ENCODE data around the gene RASA4B.
A peak's percentile ranks its signal among the peaks of the same experiment; 100 is the strongest.

RASA4B gene

DNA sequence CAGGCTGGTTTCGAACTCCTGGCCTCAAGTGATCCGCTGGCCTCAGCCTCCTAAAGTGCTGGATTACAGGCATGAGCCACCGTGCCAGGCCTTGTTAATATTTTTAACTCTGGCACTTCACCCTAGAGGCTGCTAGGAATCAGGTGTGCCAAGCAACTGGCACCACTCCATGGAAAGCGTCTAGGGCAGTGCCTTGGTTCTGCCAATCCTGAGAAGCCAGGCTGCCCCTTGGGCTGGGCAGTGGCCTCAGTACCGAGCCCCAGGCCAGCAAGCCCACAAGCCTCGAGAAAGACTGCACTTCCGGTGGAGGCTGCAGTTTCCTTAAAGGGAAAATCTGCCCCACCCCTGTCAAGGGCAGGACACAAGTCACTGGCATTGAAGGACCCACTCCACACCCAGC is 64.3 kb downstream of the RASA4B start:
- DNase-seq (ENCODE audit: low spot score), result no peak

DNA sequence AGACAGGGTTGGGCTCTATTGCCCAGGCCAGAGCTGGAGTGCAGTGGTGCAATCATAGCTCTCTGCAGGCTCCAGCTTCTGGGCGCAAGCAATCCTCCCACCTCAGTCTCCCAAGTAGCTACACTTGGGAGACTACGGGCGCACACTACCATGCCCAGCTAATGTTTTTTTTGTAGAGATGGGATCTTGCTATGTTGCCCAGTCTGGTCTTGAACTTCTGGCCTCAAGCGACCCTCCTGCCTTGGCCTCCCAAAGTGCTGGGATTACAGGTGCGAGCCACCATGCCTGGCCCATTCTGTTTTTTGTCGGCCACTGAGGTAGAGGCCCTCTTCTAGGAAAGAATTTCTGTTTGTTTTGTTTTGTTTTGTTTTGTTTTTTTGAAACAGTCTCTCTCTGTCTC is 65.1 kb downstream of the RASA4B start:
- no peak for DNase-seq (ENCODE audit: low spot score)

DNA sequence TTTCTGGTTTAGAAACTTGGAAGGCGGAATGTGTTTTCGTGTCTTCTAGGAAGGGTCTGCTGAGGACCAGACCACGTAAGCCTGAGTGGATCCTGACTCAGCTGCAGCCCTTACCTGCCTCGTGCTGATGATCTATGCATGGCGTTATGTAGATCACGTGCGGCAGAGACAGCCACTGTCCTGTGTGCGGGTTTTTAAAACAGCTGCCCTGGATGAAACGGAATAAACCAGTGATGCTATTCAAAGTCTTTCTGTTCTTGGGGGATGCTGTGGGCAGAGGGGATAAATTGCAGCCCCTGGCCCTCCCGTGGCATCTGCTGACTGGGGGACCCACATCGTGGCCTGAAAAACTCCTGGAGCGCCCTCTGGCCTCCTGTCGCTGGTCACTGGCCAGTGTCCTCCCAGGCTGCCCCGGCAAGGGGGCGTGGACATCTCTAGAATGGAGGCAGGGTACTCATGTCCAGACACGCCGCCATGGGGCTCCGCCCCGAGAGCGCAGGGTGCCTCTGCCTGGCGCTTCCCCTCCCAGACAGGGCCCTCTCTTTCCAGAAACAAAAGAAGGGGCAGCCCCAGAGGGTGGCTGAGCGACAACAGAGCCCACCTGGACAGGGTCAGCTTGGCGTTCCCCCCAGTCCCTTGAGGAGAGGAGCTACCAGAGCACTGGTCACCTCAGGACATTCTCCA is 66.1 kb downstream of the RASA4B start:
- no peak for DNase-seq (ENCODE audit: low spot score)

DNA sequence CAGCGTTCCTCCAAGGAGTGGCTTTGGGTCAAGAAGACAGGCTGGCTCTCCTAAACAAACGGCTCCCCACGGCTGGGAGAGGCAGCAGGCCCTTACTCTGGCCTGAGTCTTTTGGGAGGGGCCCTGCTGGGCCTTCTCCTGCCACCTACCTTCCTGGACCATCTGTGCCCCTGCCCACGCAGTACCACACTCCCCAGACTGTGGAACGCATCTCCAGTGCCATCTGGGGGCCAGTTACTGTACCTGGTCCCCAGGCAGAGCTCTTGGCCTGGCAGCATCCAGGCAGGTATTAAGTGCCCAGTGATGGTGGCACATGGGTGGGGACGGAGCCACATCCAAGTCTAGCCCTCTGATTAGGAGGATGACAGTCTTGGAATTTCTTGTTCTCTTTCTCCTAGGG is 67.3 kb downstream of the RASA4B start:
- DNase-seq (ENCODE audit: low spot score), result no peak

DNA sequence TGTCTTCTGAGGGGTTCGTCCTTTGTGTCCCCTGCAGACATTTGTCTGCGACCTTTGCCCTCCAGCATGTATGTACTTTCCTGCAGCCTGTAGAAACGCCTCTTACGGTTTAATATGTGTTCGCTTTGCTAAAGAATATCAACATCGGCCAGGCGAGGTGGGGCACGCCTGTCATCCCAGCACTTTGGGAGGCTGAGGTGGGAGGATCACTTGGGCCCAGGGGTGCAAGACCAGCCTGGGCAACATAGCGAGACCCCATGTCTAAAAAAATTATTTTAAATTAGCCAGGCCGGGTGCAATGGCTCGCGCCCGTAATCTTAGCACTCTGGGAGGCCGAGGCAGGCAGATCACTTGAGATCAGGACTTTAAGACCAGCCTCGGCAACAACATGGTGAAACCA is 68.4 kb downstream of the RASA4B start:
- DNase-seq (ENCODE audit: low spot score), result no peak

DNA sequence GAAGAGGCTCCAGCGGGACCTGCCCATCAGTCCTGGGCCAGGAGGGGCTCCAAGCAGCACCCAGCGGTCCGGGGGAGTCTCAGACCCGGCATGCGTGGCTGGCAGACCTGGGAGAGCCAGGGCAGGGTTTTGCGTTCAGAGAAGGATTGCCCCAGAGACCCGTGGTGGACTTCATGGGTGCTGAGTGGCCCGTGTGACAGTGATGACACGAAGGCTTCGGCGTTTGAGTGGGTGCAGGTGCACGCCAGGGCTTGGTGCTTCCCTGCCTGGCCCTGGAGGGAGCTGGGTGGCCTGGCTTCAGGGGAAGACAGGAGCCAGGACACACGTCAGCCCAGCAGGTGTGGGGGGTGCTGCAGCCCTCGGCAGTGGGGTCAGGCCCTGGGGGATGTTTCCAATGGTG is 70.3 kb downstream of the RASA4B start:
- DNase-seq (ENCODE audit: low spot score), result no peak

DNA sequence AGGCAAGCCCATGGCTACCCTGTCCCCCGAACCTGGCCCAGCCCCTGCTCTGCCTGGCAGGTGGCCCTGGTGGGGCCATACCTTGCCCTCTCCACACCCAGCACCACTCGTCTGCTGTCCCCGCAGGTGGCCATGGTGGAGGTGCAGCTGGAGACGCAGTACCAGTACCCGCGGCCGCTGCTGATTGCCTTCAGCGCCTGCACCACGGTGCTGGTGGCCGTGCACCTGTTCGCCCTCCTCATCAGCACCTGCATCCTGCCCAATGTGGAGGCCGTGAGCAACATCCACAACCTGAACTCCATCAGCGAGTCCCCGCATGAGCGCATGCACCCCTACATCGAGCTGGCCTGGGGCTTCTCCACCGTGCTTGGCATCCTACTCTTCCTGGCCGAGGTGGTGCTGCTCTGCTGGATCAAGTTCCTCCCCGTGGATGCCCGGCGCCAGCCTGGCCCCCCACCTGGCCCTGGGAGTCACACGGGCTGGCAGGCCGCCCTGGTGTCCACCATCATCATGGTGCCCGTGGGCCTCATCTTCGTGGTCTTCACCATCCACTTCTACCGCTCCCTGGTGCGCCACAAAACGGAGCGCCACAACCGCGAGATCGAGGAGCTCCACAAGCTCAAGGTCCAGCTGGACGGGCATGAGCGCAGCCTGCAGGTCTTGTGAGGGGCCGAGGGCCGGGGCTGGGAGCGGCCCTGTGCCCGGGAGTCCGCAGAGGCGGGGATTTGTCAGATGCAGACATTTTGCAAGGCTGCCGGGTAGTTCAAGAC is 71.0 kb downstream of the RASA4B start:
- no peak for DNase-seq (ENCODE audit: low spot score)

DNA sequence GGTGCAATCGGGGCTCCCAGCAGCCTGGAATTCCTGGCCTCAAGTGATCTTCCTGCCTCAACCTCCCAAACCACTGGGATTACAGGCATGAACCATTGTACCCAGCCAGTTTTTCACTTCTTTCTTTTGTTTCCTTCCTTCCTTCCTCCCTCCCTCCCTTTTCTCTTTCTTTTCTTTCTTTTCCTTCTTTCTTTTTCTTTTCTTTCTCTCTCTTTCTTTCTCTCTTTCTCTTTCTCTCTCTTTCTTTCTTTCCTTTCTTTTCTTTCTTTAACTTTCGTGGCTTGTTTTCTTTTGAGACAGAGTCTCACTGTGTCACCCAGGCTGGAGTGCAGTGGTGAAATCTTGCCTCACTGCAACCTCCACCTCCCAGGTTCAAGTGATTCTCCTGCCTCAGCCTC is 71.9 kb downstream of the RASA4B start:
- DNase-seq (ENCODE audit: low spot score), result no peak

DNA sequence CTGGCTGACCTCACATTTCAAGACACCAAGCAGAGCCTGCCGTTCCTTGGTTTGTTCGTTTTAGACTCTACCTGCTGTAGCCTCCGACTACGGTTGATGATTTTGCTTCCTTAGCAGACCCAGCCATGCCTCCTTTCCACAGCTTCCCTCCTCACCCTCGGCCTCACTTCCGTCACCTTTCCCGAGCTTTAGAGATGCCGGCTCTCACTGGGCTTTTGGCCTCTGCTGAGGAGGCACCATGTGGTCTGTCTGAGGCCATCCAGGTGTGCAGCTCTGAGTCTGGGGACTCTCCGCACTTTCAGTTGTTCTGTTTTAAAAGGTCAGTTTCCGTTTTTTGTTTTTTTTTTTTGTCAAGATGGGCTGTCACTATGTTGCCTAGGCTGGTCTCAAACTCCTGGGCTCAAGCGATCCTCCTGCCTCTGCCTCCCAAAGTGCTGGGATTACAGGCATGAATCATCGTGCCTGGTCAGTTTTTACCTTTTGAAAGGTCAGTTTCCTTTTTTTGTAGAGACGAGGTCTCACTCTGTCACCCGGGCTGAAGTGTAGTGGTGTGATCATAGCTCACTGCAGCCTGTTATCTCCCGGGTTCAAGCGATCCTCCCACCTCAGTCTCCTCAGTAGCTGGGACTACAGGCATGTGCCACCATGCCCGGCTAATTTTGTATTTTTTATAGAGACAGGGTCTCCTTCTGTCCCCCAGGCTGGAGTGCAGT is 72.5 kb downstream of the RASA4B start:
- no peak for DNase-seq (ENCODE audit: low spot score)

DNA sequence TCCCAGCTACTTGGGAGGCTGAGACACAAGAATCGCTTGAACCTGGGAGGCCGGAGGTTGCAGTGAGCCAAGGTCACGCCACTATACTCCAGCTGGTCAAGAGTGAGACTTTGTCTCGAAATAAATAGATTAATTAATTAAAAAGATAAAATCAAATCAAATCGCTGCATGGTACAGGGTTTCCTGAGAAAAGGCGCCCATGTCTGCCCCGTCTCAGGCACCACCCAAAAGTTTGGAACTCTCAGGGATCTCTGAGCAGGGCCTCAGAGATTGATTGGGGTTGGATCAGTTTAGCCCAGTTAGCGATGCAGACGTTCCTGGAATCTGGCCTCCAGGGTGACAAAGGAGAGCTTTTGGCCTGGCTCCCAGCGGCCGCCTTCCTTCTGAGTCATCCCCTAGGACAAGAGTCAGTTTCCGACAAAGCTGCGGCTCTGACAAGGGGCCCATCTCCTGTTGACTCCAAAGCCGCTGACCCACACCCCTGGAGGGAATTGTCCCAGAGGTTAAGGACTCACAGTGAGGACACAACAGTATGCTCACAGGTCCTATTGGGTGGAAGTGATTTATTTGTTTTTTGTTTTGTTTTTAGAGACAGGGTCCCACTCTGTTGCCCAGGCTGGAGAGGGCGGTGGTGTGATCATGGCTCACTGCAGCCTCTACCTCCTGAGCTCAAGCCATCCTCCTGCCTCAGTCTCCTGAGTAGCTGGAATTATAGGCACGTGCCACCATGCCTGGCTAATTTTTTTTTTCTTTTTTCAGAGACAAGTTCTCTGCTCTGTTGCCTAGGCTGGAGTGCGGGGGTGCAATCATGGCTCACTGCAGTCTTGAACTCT is 77.4 kb downstream of the RASA4B start:
- no peak for DNase-seq (ENCODE audit: low spot score)

DNA sequence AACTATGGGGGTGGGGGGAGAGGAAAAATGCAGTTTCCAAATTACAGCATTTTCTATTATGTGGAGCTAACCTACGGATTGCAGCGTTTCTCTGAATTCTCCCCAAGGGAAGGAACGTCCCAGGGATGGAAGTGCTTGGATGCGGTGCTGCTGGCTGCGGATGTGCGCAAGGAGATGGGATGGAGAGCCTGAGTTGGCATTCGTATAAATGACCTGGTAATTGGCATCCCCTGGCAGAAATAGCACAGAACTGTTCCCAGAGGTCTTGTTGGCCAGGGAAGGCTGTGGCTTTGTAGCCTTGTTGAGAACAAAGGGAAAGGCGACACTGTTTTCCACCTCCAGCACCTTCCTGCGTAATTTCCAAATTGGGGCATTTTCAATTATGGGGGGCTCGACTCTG is 81.5 kb downstream of the RASA4B start:
- DNase-seq (ENCODE audit: low spot score), result no peak

DNA sequence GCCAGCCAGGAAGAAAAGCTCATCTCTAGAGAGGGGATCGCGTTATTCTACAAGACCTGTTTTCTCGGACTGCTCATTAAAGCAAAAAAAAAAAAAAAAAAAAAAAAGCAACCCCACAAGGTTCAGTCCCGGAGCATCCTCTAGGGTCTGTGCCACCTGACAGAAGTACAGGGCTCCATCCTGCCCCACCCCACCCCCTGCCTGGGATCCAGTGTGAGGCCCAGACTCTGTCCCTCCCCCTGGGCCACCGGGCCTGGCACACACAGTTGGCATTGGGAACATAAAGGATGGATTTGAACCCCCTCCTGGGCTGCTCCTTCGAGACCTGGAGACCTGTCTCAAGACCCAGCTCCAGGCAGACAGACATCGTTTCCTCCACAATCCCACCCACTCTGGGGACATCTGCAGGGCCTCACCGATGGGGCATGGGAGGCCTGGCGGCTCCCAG is 83.5 kb downstream of the RASA4B start:
- DNase-seq (ENCODE audit: low spot score), result no peak

DNA sequence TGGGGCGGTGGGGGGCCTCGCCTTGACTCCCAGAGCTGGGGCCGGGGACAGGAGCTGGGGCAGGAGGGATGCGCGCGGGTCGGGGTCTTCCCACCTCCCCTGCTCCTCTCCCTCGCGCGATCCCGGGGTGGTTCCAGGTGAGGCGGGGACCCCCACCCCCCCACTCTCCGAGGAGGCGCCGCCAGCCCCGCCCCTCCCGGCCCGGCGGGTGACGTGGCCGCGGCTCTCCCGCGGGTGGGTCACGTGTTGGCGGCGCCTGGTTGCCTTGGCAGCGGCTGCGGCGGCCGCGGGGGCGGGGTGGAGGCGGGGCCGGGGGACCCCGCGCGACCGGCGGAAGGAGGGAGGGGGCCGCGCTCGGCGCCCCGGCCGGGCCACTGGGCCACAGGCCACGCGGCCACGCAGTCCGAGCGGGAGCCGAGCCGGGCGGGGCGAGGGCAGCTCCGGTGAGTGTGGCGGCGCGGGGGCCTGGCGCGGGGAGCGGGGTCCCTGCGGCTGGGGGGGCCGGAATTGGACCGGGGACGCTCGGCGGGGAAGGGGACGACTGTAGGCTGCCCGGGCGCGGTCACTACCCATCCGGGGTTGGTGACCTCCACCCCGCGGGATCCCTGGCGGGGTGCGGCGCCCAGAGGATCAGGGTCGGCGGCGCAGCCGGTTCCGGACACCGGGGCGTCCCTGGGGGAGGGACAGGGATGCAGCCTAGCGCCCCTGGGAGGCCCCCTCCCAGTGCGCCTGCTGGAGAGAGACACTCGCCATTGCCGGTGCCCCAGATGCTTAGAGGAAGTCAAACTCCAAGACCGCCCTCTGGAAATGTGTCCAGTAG is 84.1 kb downstream of the RASA4B start, which contains the start of gene ORAI2:
TSS of gene ORAI2 (plus strand) at position 357 of the 820 bp plus-strand sequence. CDS start 5,382 bp downstream, outside the sequence.
- peak; percentile 87 for DNase-seq (ENCODE audit: low spot score)
